ENCODE results near the gene SMIM15. TPM values are rescaled to one million over a fixed set of nuclear protein-coding genes. Genes with fewer than 3 reads are reported as not detected.

Gene SMIM15, protein sequence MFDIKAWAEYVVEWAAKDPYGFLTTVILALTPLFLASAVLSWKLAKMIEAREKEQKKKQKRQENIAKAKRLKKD
- total RNA-seq: 10 to 100 TPM; 19.5 to 24.1 (median 23.8) TPM
- 24.5 TPM for total RNA-seq (2013)

DNA sequence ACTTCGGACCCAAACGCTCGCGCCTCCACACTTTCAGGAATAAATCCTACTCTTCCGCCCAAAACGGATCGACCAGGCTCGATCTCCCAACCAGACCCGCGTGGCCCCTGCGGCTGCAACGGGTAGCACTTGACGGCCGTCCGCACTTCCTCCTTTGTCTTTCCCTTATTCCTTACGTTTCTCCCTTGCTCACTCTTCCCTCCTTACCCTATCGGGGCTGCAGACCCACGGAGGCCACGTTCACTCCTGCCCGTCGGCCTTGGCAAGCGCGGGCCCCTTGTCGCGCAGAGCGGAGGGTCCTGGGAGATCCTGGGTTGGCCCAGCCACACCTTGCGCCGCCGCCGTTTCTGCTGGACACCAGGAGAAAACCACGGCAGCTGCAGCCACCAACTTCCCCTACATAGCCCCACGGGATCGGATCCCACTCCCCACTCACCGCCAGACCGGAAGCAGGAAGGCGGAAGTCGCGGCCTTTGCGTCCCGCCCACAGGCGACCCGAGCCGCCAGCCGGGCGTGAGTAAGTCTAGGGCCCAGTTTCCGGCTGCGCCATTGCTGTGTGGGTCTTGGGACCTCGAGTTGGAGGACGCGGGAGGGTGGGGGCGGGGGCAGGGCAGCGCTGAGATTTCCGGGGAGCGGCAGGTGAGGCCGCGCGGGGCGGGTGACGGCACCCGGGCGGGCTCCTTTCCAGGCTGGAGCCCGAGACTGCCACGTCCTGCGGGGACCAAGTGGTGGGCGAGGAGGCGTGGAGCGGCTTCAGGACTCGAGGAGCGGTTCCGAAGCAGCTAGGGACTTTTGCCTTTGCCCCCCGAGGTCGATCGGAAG lies at the start of gene SMIM15:
Gene SMIM15, minus strand, starts transcription at position 459 of the 822 bp plus-strand sequence. CDS start 2,297 bp downstream, outside the sequence.
- 3% methylated on average over 73 of the region's 73 CpGs for WGBS (ENCODE audit: insufficient coverage)
- peaks cover 38 to 42% of the 10 kb centered on the region in 2 donors for H3K4me1 Mint-ChIP-seq
- peak; percentile 91 to 93 (median 91) for ATAC-seq

DNA sequence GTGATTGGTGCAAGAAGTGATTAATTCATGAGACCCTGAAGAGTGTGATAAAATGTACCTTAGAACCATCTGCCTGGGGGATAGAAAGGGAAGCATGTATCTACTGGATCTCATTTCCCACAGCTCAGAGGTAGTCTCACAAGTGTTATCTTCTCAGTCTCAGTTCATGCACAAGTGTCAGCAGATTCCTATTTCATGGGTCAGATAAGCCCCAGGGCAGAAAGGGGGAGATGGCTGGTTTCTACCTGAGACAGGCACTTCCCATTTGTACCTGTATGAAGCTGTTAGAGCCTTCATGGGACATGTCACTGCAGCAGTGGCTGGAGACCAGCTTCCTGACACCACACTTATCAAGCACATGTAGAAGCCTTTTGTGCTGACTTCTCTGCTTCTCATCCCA lies 45.6 kb upstream of the SMIM15 start:
- Mint-ChIP-seq H3K27ac (no peak overlapping the region), H3K9me3 (peaks cover 0 to 5% of the 10 kb centered on the region in 2 donors), H3K4me1 (no peaks in the 10 kb centered on the region), H3K4me3 (no peak overlapping the region), H3K36me3 (no peaks in the 10 kb centered on the region), H3K27me3 (ENCODE audit: low read depth in 2 of 2) (peaks cover 19 to 25% of the 10 kb centered on the region in 2 donors)
- H3K36me3 ChIP-seq (ENCODE audit: control insufficient read depth, insufficient read depth, low read length): no peaks in the 10 kb centered on the region
- DNase-seq (no peak), ATAC-seq (no peak)
- H3K9me3 ChIP-seq (ENCODE audit: control insufficient read depth, insufficient read depth, low read length): no peaks in the 10 kb centered on the region
- intact Hi-C loops (cut with micrococcal nuclease): no loop called here
- H3K4me3 ChIP-seq (ENCODE audit: low read length): no peak overlapping the region
- no peaks in the 10 kb centered on the region for H3K4me1 ChIP-seq (ENCODE audit: control insufficient read depth, insufficient read depth, low read length)
- H3K27me3 ChIP-seq (ENCODE audit: control insufficient read depth, insufficient read depth, low read length): no peaks in the 10 kb centered on the region
- TF ChIP-seq, protein P1, sequence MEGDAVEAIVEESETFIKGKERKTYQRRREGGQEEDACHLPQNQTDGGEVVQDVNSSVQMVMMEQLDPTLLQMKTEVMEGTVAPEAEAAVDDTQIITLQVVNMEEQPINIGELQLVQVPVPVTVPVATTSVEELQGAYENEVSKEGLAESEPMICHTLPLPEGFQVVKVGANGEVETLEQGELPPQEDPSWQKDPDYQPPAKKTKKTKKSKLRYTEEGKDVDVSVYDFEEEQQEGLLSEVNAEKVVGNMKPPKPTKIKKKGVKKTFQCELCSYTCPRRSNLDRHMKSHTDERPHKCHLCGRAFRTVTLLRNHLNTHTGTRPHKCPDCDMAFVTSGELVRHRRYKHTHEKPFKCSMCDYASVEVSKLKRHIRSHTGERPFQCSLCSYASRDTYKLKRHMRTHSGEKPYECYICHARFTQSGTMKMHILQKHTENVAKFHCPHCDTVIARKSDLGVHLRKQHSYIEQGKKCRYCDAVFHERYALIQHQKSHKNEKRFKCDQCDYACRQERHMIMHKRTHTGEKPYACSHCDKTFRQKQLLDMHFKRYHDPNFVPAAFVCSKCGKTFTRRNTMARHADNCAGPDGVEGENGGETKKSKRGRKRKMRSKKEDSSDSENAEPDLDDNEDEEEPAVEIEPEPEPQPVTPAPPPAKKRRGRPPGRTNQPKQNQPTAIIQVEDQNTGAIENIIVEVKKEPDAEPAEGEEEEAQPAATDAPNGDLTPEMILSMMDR (IDR thresholded peaks at IDR 0.05): no peak
- no peak overlapping the region for H3K27ac ChIP-seq (ENCODE audit: low read length)

More for the DNA sequence above, at the start of gene SMIM15:
- Mint-ChIP-seq H3K36me3 (peaks cover 19% of the 10 kb centered on the region), H3K27me3 (ENCODE audit: low read depth in 2 of 2) (no peaks in the 10 kb centered on the region), H3K9me3 (no peaks in the 10 kb centered on the region), H3K27ac (peak within 1 kb of the TSS; percentile 92 to 97), H3K4me3 (peak within 1 kb of the TSS; percentile 97)
- Histone ChIP-seq H3K36me3 (ENCODE audit: control insufficient read depth, insufficient read depth, low read length) (peaks cover 23% of the 10 kb centered on the region), H3K27ac (ENCODE audit: low read length) (peak within 1 kb of the TSS; percentile 86), H3K4me1 (ENCODE audit: control insufficient read depth, insufficient read depth, low read length) (peaks cover 6% of the 10 kb centered on the region), H3K9me3 (ENCODE audit: control insufficient read depth, insufficient read depth, low read length) (no peaks in the 10 kb centered on the region), H3K4me3 (ENCODE audit: low read length) (peak within 1 kb of the TSS; percentile 97), H3K27me3 (ENCODE audit: control insufficient read depth, insufficient read depth, low read length) (no peaks in the 10 kb centered on the region)
- intact Hi-C loops (cut with micrococcal nuclease): loop anchor here (1.0 to 10.0 kb wide), 3 partner anchors 171 to 246 kb away; partner anchors contain the start of genes ERCC8, NDUFAF2 and ZSWIM6
- DNase-seq: peak; percentile 73 to 85
- TF ChIP-seq, protein P1 (IDR thresholded peaks at IDR 0.05): no peak

DNA sequence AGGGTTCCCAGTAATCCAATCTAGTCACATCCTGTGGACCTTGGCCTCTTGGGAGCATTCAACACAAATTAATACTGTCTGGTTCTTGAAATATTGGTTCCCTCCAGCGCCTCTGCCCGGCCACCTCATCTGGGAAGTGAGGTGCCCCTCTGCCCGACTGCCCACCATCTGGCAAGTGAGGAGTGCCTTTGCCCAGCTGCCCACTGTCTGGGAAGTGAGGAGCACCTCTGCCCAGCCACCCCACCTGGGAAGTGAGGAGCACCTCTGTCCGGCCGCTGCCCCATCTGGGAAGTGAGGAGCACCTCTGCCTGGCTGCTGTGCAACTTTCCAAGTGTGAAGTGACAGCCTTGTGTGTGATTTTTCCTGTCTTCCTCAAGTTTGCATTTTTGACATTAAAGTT lies 42.7 kb upstream of the SMIM15 start:
- DNase-seq (no peak), ATAC-seq (no peak)
- no peaks in the 10 kb centered on the region for H3K9me3 ChIP-seq (ENCODE audit: control insufficient read depth, insufficient read depth, low read length)
- Mint-ChIP-seq H3K4me1 (no peaks in the 10 kb centered on the region), H3K36me3 (no peaks in the 10 kb centered on the region), H3K9me3 (peaks cover 0 to 5% of the 10 kb centered on the region in 2 donors), H3K4me3 (no peak overlapping the region), H3K27ac (no peak overlapping the region), H3K27me3 (ENCODE audit: low read depth in 2 of 2) (peaks cover 11 to 16% of the 10 kb centered on the region in 2 donors)
- H3K4me3 ChIP-seq (ENCODE audit: low read length): no peak overlapping the region
- no peaks in the 10 kb centered on the region for H3K27me3 ChIP-seq (ENCODE audit: control insufficient read depth, insufficient read depth, low read length)
- no peaks in the 10 kb centered on the region for H3K4me1 ChIP-seq (ENCODE audit: control insufficient read depth, insufficient read depth, low read length)
- no peak overlapping the region for H3K27ac ChIP-seq (ENCODE audit: low read length)
- intact Hi-C loops (cut with micrococcal nuclease): no loop called here
- H3K36me3 ChIP-seq (ENCODE audit: control insufficient read depth, insufficient read depth, low read length): no peaks in the 10 kb centered on the region
- TF ChIP-seq, protein P1 (IDR thresholded peaks at IDR 0.05): no peak
- WGBS (ENCODE audit: insufficient coverage): 94% methylated on average over 5 of the region's 5 CpGs

Measured in natural killer cell (primary cell).